HepG2 (cell line): ENCODE data around the gene SNRNP48. TPM values are rescaled to one million over a fixed set of nuclear protein-coding genes. Genes with fewer than 3 reads are reported as not detected.

Experiments used
- BRCA1 ChIP-seq: sonication (generic); formaldehyde crosslinking; IDR thresholded peaks from 2 replicates; pipeline ENCODE4 v1.4.0; 2020; ENCODE audit warnings: missing genetic modification reagents
- CBX5 ChIP-seq: sonication (generic); formaldehyde crosslinking; IDR thresholded peaks from 2 replicates; pipeline ENCODE4 v1.4.0; 2020; ENCODE audit warnings: missing genetic modification reagents, borderline replicate concordance
- GPN1 ChIP-seq: sonication (generic); formaldehyde crosslinking; IDR thresholded peaks from 2 replicates; pipeline ENCODE4 v1.5.1; 2020; ENCODE audit warnings: missing genetic modification reagents, borderline replicate concordance
- MED13 ChIP-seq: sonication (generic); formaldehyde crosslinking; IDR thresholded peaks from 2 replicates; pipeline ENCODE4 v1.5.0; 2020; ENCODE audit warnings: missing genetic modification reagents
- NFE2L1 ChIP-seq: sonication (generic); formaldehyde crosslinking; IDR thresholded peaks from 2 replicates; pipeline ENCODE4 v1.4.0; 2020; ENCODE audit warnings: missing genetic modification reagents, mild to moderate bottlenecking, borderline replicate concordance
- NONO ChIP-seq, 2 experiments: fragments of 450-650 bp in 1 of 2; sonication (generic) in 1 of 2; formaldehyde crosslinking in 1 of 2; IDR thresholded peaks in 1 of 2; conservative IDR thresholded peaks in 1 of 2; 2 replicates each; pipeline versions ENCODE4 v1.6.1 to v1.8.0; 2017 to 2022; ENCODE audit warnings: mild to moderate bottlenecking in 1 of 2, missing genetic modification reagents in 1 of 2, moderate library complexity in 1 of 2
- POGZ ChIP-seq: sonication (generic); formaldehyde crosslinking; IDR thresholded peaks from 2 replicates; pipeline ENCODE4 v1.4.0; 2020; ENCODE audit warnings: mild to moderate bottlenecking, missing genetic modification reagents
- SNAI1 ChIP-seq: sonication (generic); formaldehyde crosslinking; IDR thresholded peaks from 2 replicates; pipeline ENCODE4 v1.5.0; 2020; ENCODE audit warnings: mild to moderate bottlenecking, missing genetic modification reagents, borderline replicate concordance
- SP140L ChIP-seq: sonication (generic); formaldehyde crosslinking; IDR thresholded peaks from 2 replicates; pipeline ENCODE4 v1.4.0; 2020; ENCODE audit warnings: missing genetic modification reagents, borderline replicate concordance
- ZBTB38 ChIP-seq: sonication (generic); formaldehyde crosslinking; IDR thresholded peaks from 2 replicates; pipeline ENCODE4 v1.5.1; 2020; ENCODE audit warnings: mild to moderate bottlenecking, missing genetic modification reagents
- ZMYM3 ChIP-seq: sonication (generic); formaldehyde crosslinking; IDR thresholded peaks from 2 replicates; pipeline ENCODE4 v1.5.1; 2020; ENCODE audit warnings: mild to moderate bottlenecking, missing genetic modification reagents
- ZNF124 ChIP-seq: sonication (generic); formaldehyde crosslinking; IDR thresholded peaks from 2 replicates; pipeline ENCODE4 v1.4.0; 2020; ENCODE audit warnings: missing genetic modification reagents
- ZNF160 ChIP-seq: sonication (generic); formaldehyde crosslinking; IDR thresholded peaks from 2 replicates; pipeline ENCODE4 v1.8.0; 2022; ENCODE audit warnings: mild to moderate bottlenecking, inconsistent platforms, missing genetic modification reagents
- ZNF562 ChIP-seq: sonication (generic); formaldehyde crosslinking; IDR thresholded peaks from 2 replicates; pipeline ENCODE4 v1.8.0; 2022; ENCODE audit warnings: missing genetic modification reagents, borderline replicate concordance
- ZNF605 ChIP-seq: sonication (generic); formaldehyde crosslinking; IDR thresholded peaks from 2 replicates; pipeline ENCODE4 v1.8.0; 2022; ENCODE audit warnings: mild to moderate bottlenecking, missing genetic modification reagents
- ZNF616 ChIP-seq: sonication (generic); formaldehyde crosslinking; IDR thresholded peaks from 2 replicates; pipeline ENCODE4 v1.5.0; 2020; ENCODE audit warnings: low read depth, mild to moderate bottlenecking, missing genetic modification reagents
- ZNF652 ChIP-seq: IDR thresholded peaks from 2 replicates; pipeline ENCODE4 v1.6.1; 2016; ENCODE audit warnings: low read depth, borderline replicate concordance
- ZNF746 ChIP-seq: sonication (generic); formaldehyde crosslinking; IDR thresholded peaks from 2 replicates; pipeline ENCODE4 v1.8.0; 2022; ENCODE audit warnings: mild to moderate bottlenecking, missing genetic modification reagents
- ZNF766 ChIP-seq: sonication (generic); formaldehyde crosslinking; IDR thresholded peaks from 2 replicates; pipeline ENCODE4 v1.5.0; 2020; ENCODE audit warnings: missing genetic modification reagents, borderline replicate concordance
- ZSCAN29 ChIP-seq: sonication (generic); formaldehyde crosslinking; conservative IDR thresholded peaks from 2 replicates; pipeline ENCODE4 v1.4.0; 2020; ENCODE audit warnings: mild to moderate bottlenecking, missing genetic modification reagents
- polyA plus RNA-seq, 8 experiments: library from polyadenylated mRNA; depleted of rRNA in 3 of 8; stranded (reverse) in 7 of 8; unstranded in 1 of 8; fragments of >200 nt; fragmentation: Illumina TruSeq in 4 of 8; extraction: Trizol in 4 of 8; gene quantifications; 2 replicates each; pipeline versions ENCODE4 v1.2.1 to v1.2.3, GENCODE V29; 2011 to 2016; ENCODE audit warnings: low read depth in 4 of 8, missing spikeins in 1 of 8, mixed read lengths in 1 of 8; ENCODE audit not compliant: insufficient read depth in 1 of 8
- total RNA-seq, 5 experiments: library from RNA; depleted of rRNA; stranded (reverse); fragments of >200 nt; fragmentation: Illumina TruSeq; extraction: Trizol; gene quantifications; 2 replicates each; pipeline ENCODE4 v1.2.3, GENCODE V29; 2016; ENCODE audit warnings: low read depth in 1 of 5
- TF ChIP-seq, protein P1 (sequence below): sonication (generic); formaldehyde crosslinking; IDR thresholded peaks from 2 replicates; pipeline ENCODE4 v1.4.0; 2020; ENCODE audit warnings: low read depth, mild to moderate bottlenecking, missing genetic modification reagents
- TF ChIP-seq, protein P2 (sequence below): sonication (generic); formaldehyde crosslinking; IDR thresholded peaks from 2 replicates; pipeline ENCODE4 v1.8.1; 2023; ENCODE audit warnings: missing genetic modification reagents, inconsistent platforms, borderline replicate concordance
- TF ChIP-seq, protein P3 (sequence below): sonication (generic); formaldehyde crosslinking; IDR thresholded peaks from 2 replicates; pipeline ENCODE4 v1.5.0; 2020; ENCODE audit warnings: mild to moderate bottlenecking, low read depth, missing genetic modification reagents, borderline replicate concordance
- TF ChIP-seq, protein P4 (sequence below): sonication (generic); formaldehyde crosslinking; IDR thresholded peaks from 2 replicates; pipeline ENCODE4 v1.4.0; 2020; ENCODE audit warnings: missing genetic modification reagents
- TF ChIP-seq, protein P5 (sequence below): sonication (generic); formaldehyde crosslinking; conservative IDR thresholded peaks from 2 replicates; pipeline ENCODE4 v1.5.0; 2020; ENCODE audit warnings: missing genetic modification reagents

Gene SNRNP48
- total and polyA plus RNA-seq, 2 of the 13 experiments (the other 11 are each of a cell fraction or from before 2014, with no cell fraction given): 17.5 to 47.5 TPM

DNA sequence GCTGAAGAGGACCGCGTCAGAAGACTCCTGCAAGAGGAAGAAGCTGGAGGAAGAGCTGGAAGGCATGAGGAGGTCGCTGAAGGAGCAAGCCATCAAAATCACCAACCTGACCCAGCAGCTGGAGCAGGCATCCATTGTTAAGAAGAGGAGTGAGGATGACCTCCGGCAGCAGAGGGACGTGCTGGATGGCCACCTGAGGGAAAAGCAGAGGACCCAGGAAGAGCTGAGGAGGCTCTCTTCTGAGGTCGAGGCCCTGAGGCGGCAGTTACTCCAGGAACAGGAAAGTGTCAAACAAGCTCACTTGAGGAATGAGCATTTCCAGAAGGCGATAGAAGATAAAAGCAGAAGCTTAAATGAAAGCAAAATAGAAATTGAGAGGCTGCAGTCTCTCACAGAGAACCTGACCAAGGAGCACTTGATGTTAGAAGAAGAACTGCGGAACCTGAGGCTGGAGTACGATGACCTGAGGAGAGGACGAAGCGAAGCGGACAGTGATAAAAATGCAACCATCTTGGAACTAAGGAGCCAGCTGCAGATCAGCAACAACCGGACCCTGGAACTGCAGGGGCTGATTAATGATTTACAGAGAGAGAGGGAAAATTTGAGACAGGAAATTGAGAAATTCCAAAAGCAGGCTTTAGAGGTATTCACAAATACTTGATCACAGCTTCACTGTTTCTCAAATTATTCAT lies 8.9 kb upstream of the SNRNP48 start (continued):
- no peak for TF ChIP-seq GPN1 (CRISPR knock-in tag)
- TF ChIP-seq, protein P1, sequence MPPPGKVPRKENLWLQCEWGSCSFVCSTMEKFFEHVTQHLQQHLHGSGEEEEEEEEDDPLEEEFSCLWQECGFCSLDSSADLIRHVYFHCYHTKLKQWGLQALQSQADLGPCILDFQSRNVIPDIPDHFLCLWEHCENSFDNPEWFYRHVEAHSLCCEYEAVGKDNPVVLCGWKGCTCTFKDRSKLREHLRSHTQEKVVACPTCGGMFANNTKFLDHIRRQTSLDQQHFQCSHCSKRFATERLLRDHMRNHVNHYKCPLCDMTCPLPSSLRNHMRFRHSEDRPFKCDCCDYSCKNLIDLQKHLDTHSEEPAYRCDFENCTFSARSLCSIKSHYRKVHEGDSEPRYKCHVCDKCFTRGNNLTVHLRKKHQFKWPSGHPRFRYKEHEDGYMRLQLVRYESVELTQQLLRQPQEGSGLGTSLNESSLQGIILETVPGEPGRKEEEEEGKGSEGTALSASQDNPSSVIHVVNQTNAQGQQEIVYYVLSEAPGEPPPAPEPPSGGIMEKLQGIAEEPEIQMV (CRISPR knock-in tag): no peak
- no peak for TF ChIP-seq MED13
- no peak for TF ChIP-seq ZNF652 (CRISPR knock-in tag)
- TF ChIP-seq NFE2L1 (CRISPR knock-in tag): no peak
- TF ChIP-seq ZNF124: 0 out of 2 replicates have a peak, but pooled peaks have one; percentile 30
- TF ChIP-seq ZNF605 (CRISPR knock-in tag): peak; percentile 44; the same call in 1 of the 2 replicates
- TF ChIP-seq ZNF766: peak; percentile 74; the same call in 1 of the 2 replicates
- TF ChIP-seq, protein P2, sequence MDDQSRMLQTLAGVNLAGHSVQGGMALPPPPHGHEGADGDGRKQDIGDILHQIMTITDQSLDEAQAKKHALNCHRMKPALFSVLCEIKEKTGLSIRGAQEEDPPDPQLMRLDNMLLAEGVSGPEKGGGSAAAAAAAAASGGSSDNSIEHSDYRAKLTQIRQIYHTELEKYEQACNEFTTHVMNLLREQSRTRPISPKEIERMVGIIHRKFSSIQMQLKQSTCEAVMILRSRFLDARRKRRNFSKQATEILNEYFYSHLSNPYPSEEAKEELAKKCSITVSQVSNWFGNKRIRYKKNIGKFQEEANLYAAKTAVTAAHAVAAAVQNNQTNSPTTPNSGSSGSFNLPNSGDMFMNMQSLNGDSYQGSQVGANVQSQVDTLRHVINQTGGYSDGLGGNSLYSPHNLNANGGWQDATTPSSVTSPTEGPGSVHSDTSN (CRISPR knock-in tag): no peak
- no peak for TF ChIP-seq ZNF746
- peak; percentile 86 for TF ChIP-seq ZBTB38 (CRISPR knock-in tag)
- TF ChIP-seq, protein P3, sequence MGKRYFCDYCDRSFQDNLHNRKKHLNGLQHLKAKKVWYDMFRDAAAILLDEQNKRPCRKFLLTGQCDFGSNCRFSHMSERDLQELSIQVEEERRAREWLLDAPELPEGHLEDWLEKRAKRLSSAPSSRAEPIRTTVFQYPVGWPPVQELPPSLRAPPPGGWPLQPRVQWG (CRISPR knock-in tag): no peak
- TF ChIP-seq NONO (IDR thresholded peaks at IDR 0.05): no peak
- TF ChIP-seq NONO (CRISPR knock-in tag; conservative IDR thresholded peaks at IDR 0.05): no peak
- TF ChIP-seq, protein P4, sequence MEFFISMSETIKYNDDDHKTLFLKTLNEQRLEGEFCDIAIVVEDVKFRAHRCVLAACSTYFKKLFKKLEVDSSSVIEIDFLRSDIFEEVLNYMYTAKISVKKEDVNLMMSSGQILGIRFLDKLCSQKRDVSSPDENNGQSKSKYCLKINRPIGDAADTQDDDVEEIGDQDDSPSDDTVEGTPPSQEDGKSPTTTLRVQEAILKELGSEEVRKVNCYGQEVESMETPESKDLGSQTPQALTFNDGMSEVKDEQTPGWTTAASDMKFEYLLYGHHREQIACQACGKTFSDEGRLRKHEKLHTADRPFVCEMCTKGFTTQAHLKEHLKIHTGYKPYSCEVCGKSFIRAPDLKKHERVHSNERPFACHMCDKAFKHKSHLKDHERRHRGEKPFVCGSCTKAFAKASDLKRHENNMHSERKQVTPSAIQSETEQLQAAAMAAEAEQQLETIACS: no peak
- no peak for TF ChIP-seq ZMYM3 (CRISPR knock-in tag)
- TF ChIP-seq ZNF562: no peak
- 0 out of 2 replicates have a peak, but pooled peaks have one; percentile 47 for TF ChIP-seq BRCA1
- TF ChIP-seq CBX5 (CRISPR knock-in tag): no peak
- TF ChIP-seq ZNF616 (CRISPR knock-in tag): no peak
- TF ChIP-seq, protein P5, sequence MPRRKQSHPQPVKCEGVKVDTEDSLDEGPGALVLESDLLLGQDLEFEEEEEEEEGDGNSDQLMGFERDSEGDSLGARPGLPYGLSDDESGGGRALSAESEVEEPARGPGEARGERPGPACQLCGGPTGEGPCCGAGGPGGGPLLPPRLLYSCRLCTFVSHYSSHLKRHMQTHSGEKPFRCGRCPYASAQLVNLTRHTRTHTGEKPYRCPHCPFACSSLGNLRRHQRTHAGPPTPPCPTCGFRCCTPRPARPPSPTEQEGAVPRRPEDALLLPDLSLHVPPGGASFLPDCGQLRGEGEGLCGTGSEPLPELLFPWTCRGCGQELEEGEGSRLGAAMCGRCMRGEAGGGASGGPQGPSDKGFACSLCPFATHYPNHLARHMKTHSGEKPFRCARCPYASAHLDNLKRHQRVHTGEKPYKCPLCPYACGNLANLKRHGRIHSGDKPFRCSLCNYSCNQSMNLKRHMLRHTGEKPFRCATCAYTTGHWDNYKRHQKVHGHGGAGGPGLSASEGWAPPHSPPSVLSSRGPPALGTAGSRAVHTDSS (CRISPR knock-in tag): no peak
- no peak for TF ChIP-seq ZSCAN29 (CRISPR knock-in tag)
- no peak for TF ChIP-seq ZNF160 (CRISPR knock-in tag)
- no peak; the same call in 1 of the 2 replicates for TF ChIP-seq SNAI1 (CRISPR knock-in tag)
- no peak for TF ChIP-seq POGZ (CRISPR knock-in tag)
- no peak for TF ChIP-seq SP140L (CRISPR knock-in tag)
